HG03442 (cell line): Measurements from ENCODE around the gene SLC10A7.

Source experiments
- ATAC-seq: cut with Tn5 transposase; IDR thresholded peaks from one replicate; pipeline ENCODE4 v1.9.1; 2021; ENCODE audit warnings: mild to moderate bottlenecking, moderate library complexity; ENCODE audit not compliant: unreplicated experiment

The SLC10A7 gene

GRCh38 chr4:146229406-146229805 lies 292.3 kb downstream of the SLC10A7 start:
- ATAC-seq: no peak

- ATAC-seq: no peak
Measured at GRCh38 chr4:146224326-146224966, 297.3 kb downstream of the SLC10A7 start.

- no peak for ATAC-seq
Measured at GRCh38 chr4:146222313-146222712, 299.4 kb downstream of the SLC10A7 start.

GRCh38 chr4:146214238-146214637 lies 307.5 kb downstream of the SLC10A7 start, which contains the start of gene REELD1:
REELD1 (plus strand) TSS chr4:146214538; CDS start chr4:146216953, 2,415 bp downstream.
- no peak for ATAC-seq

- ATAC-seq: no peak
Measured at GRCh38 chr4:146212781-146213180, 309.0 kb downstream of the SLC10A7 start.

- no peak for ATAC-seq
Measured at GRCh38 chr4:146211440-146211839, 310.3 kb downstream of the SLC10A7 start.

- ATAC-seq: no peak
Measured at GRCh38 chr4:146210890-146211289, 310.9 kb downstream of the SLC10A7 start.

- no peak for ATAC-seq
Measured at GRCh38 chr4:146207410-146207809, 314.3 kb downstream of the SLC10A7 start.
